ENCODE results near the gene CLEC4D.

Gene CLEC4D

GRCh38 chr12:8548192-8548591 lies 34.9 kb downstream of the CLEC4D start:
- H3K4me3 ChIP-seq (ENCODE audit: control insufficient read depth, low read depth, low read length), result no peak overlapping the region
- TF ChIP-seq CTCF (conservative IDR thresholded peaks at IDR 0.05; ENCODE audit: control insufficient read depth, insufficient read depth, low read depth, low read length), result no peak
- DNase-seq (ENCODE audit: low read depth), result no peak

- TF ChIP-seq CTCF (conservative IDR thresholded peaks at IDR 0.05; ENCODE audit: control insufficient read depth, insufficient read depth, low read depth, low read length), result no peak
- H3K4me3 ChIP-seq (ENCODE audit: control insufficient read depth, low read depth, low read length), result no peak overlapping the region
- peak; percentile 59 for DNase-seq (ENCODE audit: low read depth)
Measured at GRCh38 chr12:8549381-8549780, 36.1 kb downstream of the CLEC4D start.

GRCh38 chr12:8553088-8553627 lies 39.9 kb downstream of the CLEC4D start:
- H3K4me3 ChIP-seq (ENCODE audit: control insufficient read depth, low read depth, low read length), result no peak overlapping the region
- no peak for TF ChIP-seq CTCF (conservative IDR thresholded peaks at IDR 0.05; ENCODE audit: control insufficient read depth, insufficient read depth, low read depth, low read length)
- no peak for DNase-seq (ENCODE audit: low read depth)

GRCh38 chr12:8554451-8555195 lies 41.3 kb downstream of the CLEC4D start:
- TF ChIP-seq CTCF (conservative IDR thresholded peaks at IDR 0.05; ENCODE audit: control insufficient read depth, insufficient read depth, low read depth, low read length), result no peak
- peak; percentile 30 for DNase-seq (ENCODE audit: low read depth)
- no peak overlapping the region for H3K4me3 ChIP-seq (ENCODE audit: control insufficient read depth, low read depth, low read length)

- no peak overlapping the region for H3K4me3 ChIP-seq (ENCODE audit: control insufficient read depth, low read depth, low read length)
- no peak for TF ChIP-seq CTCF (conservative IDR thresholded peaks at IDR 0.05; ENCODE audit: control insufficient read depth, insufficient read depth, low read depth, low read length)
- no peak for DNase-seq (ENCODE audit: low read depth)
Measured at GRCh38 chr12:8556531-8557097, 43.3 kb downstream of the CLEC4D start.

GRCh38 chr12:8559676-8560075 lies 46.4 kb downstream of the CLEC4D start:
- H3K4me3 ChIP-seq (ENCODE audit: control insufficient read depth, low read depth, low read length), result no peak overlapping the region
- DNase-seq (ENCODE audit: low read depth), result no peak
- TF ChIP-seq CTCF (conservative IDR thresholded peaks at IDR 0.05; ENCODE audit: control insufficient read depth, insufficient read depth, low read depth, low read length), result no peak

Data from fibroblast of mammary gland (primary cell).